H9 (cell line): ENCODE results near the gene SELENOH. TPM values are rescaled to one million over a fixed set of nuclear protein-coding genes. Genes with fewer than 3 reads are reported as not detected.

Source experiments
- DNase-seq: peaks from one replicate; pipeline ENCODE4 v3.0.0-alpha.2; 2017
- H2AFZ ChIP-seq: one replicate; pipeline ENCODE4 v1.6.1; 2013; ENCODE audit warnings: mild to moderate bottlenecking, low read length, control low read depth, moderate library complexity
- H2AK5ac ChIP-seq: 2 replicates; pipeline ENCODE4 v1.6.1; 2013; ENCODE audit warnings: low read length, control low read depth, mixed read lengths; ENCODE audit not compliant: insufficient read length
- H2BK120ac ChIP-seq: one replicate; pipeline ENCODE4 v1.6.1; 2013; ENCODE audit warnings: low read depth, mild to moderate bottlenecking, low read length, control low read depth, inconsistent platforms; ENCODE audit not compliant: poor library complexity, severe bottlenecking
- H2BK12ac ChIP-seq: 2 replicates; pipeline ENCODE4 v1.6.1; 2013; ENCODE audit warnings: low read length, control low read depth, mixed read lengths, low read depth; ENCODE audit not compliant: insufficient read length
- H2BK15ac ChIP-seq: 2 replicates; pipeline ENCODE4 v1.6.1; 2013; ENCODE audit warnings: low read depth, low read length, control low read depth
- H2BK20ac ChIP-seq: one replicate; pipeline ENCODE4 v1.6.1; 2013; ENCODE audit warnings: low read depth, mild to moderate bottlenecking, low read length, control low read depth, inconsistent platforms; ENCODE audit not compliant: poor library complexity, severe bottlenecking
- H2BK5ac ChIP-seq: 2 replicates; pipeline ENCODE4 v1.6.1; 2013; ENCODE audit warnings: low read length, control low read depth, mixed read lengths; ENCODE audit not compliant: insufficient read length
- H3K14ac ChIP-seq: 2 replicates; pipeline ENCODE4 v1.6.1; 2013; ENCODE audit warnings: low read length, control low read depth; ENCODE audit not compliant: insufficient read depth
- H3K18ac ChIP-seq: 2 replicates; pipeline ENCODE4 v1.6.1; 2013; ENCODE audit warnings: low read depth, mild to moderate bottlenecking, mixed read lengths, low read length, control low read depth; ENCODE audit not compliant: insufficient read length
- H3K23ac ChIP-seq: 2 replicates; pipeline ENCODE4 v1.6.1; 2013; ENCODE audit warnings: low read length, control low read depth, mixed read lengths, low read depth; ENCODE audit not compliant: insufficient read length
- H3K23me2 ChIP-seq: 2 replicates; pipeline ENCODE4 v1.6.1; 2013; ENCODE audit warnings: low read depth, mild to moderate bottlenecking, mixed read lengths, low read length, control low read depth; ENCODE audit not compliant: insufficient read length, poor library complexity, severe bottlenecking
- H3K27ac ChIP-seq: 2 replicates; pipeline ENCODE4 v1.5.1; 2013; ENCODE audit warnings: low read length, control low read depth, mixed read lengths, low read depth; ENCODE audit not compliant: insufficient read length
- H3K27me3 ChIP-seq: 2 replicates; pipeline ENCODE4 v1.6.1; 2013; ENCODE audit warnings: low read length, control low read depth, inconsistent platforms; ENCODE audit not compliant: insufficient read depth
- H3K4ac ChIP-seq: 2 replicates; pipeline ENCODE4 v1.6.1; 2013; ENCODE audit warnings: low read depth, mild to moderate bottlenecking, control low read depth, inconsistent platforms, low read length, moderate library complexity
- H3K4me1 ChIP-seq: 2 replicates; pipeline ENCODE4 v1.6.1; 2013; ENCODE audit warnings: low read length, control low read depth, inconsistent platforms; ENCODE audit not compliant: insufficient read depth
- H3K4me2 ChIP-seq: 2 replicates; pipeline ENCODE4 v1.6.1; 2013; ENCODE audit warnings: low read length, control low read depth, mixed read lengths; ENCODE audit not compliant: insufficient read length, insufficient read depth
- H3K56ac ChIP-seq: 2 replicates; pipeline ENCODE4 v1.6.1; 2013; ENCODE audit warnings: low read depth, mild to moderate bottlenecking, mixed read lengths, low read length, control low read depth; ENCODE audit not compliant: insufficient read length
- H3K79me1 ChIP-seq: 2 replicates; pipeline ENCODE4 v1.6.1; 2013; ENCODE audit warnings: low read depth, mild to moderate bottlenecking, moderate library complexity, low read length, control low read depth, inconsistent platforms; ENCODE audit not compliant: insufficient read depth, poor library complexity, severe bottlenecking
- H3K79me2 ChIP-seq: 2 replicates; pipeline ENCODE4 v1.6.1; 2013; ENCODE audit warnings: low read length, control low read depth, inconsistent platforms; ENCODE audit not compliant: insufficient read depth
- H3K9ac ChIP-seq: 2 replicates; pipeline ENCODE4 v1.6.1; 2013; ENCODE audit warnings: low read length, control low read depth, mixed read lengths; ENCODE audit not compliant: insufficient read length; ENCODE audit errors: extremely low read depth
- H3K9me3 ChIP-seq: one replicate; pipeline ENCODE4 v1.6.1; 2013; ENCODE audit warnings: low read depth, low read length, inconsistent platforms; ENCODE audit not compliant: control insufficient read depth
- H3T11ph ChIP-seq: one replicate; pipeline ENCODE4 v1.6.1; 2013; ENCODE audit warnings: mild to moderate bottlenecking, low read length, control low read depth, inconsistent platforms
- H4K20me1 ChIP-seq: one replicate; pipeline ENCODE4 v1.6.1; 2013; ENCODE audit not compliant: control insufficient read depth, insufficient read length, insufficient read depth
- H4K5ac ChIP-seq: 2 replicates; pipeline ENCODE4 v1.6.1; 2013; ENCODE audit warnings: low read depth, mild to moderate bottlenecking, mixed read lengths, low read length, control low read depth; ENCODE audit not compliant: insufficient read length
- H4K8ac ChIP-seq: replicated peaks from 2 replicates; pipeline ENCODE4 v1.6.1; 2013; ENCODE audit warnings: low read length, control low read depth, mixed read lengths, low read depth; ENCODE audit not compliant: insufficient read length
- H4K91ac ChIP-seq: 2 replicates; pipeline ENCODE4 v1.6.1; 2013; ENCODE audit warnings: low read depth, mild to moderate bottlenecking, moderate library complexity, mixed read lengths, low read length, control low read depth; ENCODE audit not compliant: insufficient read length
- H3K27ac Mint-ChIP-seq, 3 experiments: 2 replicates in 2 of 3; 3 replicates in 1 of 3; pipeline ENCODE4 v1.8.0; 2020 to 2021; ENCODE audit warnings: mixed read lengths in 3 of 3, mild to moderate bottlenecking in 1 of 3, moderate library complexity in 1 of 3
- H3K27me3 Mint-ChIP-seq: 2 replicates; pipeline ENCODE4 v1.8.0; 2021; ENCODE audit warnings: low read depth, mild to moderate bottlenecking, moderate library complexity, mixed read lengths
- H3K36me3 Mint-ChIP-seq, 3 experiments: 2 replicates in 2 of 3; 3 replicates in 1 of 3; pipeline ENCODE4 v1.8.0; 2020 to 2021; ENCODE audit warnings: low read depth in 3 of 3, mixed read lengths in 3 of 3; ENCODE audit not compliant: insufficient read depth in 1 of 3
- H3K4me1 Mint-ChIP-seq, 2 experiments: 2 replicates each; pipeline ENCODE4 v1.8.0; 2020; ENCODE audit warnings: mixed read lengths in 2 of 2
- H3K4me3 Mint-ChIP-seq, 2 experiments: 2 replicates in 1 of 2; 3 replicates in 1 of 2; pipeline ENCODE4 v1.8.0; 2020 to 2021; ENCODE audit warnings: mild to moderate bottlenecking in 2 of 2, mixed read lengths in 2 of 2, moderate library complexity in 1 of 2
- H3K9me3 Mint-ChIP-seq, 2 experiments: 2 replicates in 1 of 2; 3 replicates in 1 of 2; pipeline ENCODE4 v1.8.0; 2020; ENCODE audit warnings: mild to moderate bottlenecking in 2 of 2, mixed read lengths in 2 of 2, moderate library complexity in 1 of 2
- WGBS: extraction: QIAGEN DNeasy Blood & Tissue Kit; methylation state at CpG from one replicate; pipeline ENCODE4 v1.1.7; 2013; ENCODE audit warnings: missing lambda C conversion rate, low lambda C conversion rate, mixed read lengths; ENCODE audit not compliant: insufficient read length; ENCODE audit errors: extremely low coverage; 5-methylcytosine and 5-hydroxymethylcytosine counted together
- total RNA-seq: library from RNA; stranded (reverse); gene quantifications from 2 replicates; pipeline ENCODE4 v1.2.1, GENCODE V29; 2021
- TF ChIP-seq, protein P1 (sequence below): fragments of 200-600 bp; sonication (generic); conservative IDR thresholded peaks from 3 replicates; pipeline ENCODE4 v1.8.0; 2021; ENCODE audit warnings: antibody characterized with exemption, mild to moderate bottlenecking

SELENOH gene
- total RNA-seq, 1 experiment from 2014 or later = 251 TPM

DNA sequence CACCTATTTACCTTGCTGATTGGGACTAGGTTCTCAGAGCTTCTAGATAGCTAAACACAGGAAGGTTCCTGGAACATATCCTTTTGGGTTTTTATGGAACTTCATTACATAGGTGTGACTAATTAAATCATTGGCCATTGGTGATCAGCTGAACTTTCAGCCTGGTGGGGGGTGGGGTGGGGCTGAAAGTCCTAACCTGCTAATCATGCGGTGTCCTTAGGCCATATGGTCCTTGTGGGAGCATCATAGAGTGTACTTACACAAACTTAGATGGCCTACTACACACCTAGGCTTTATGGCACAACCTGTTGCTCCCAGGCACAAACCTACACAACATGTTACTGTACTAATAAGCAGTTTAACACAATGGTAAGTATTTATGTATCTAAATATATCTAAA is 8.6 kb upstream of the SELENOH start:
- peaks cover 9 to 17% (median 15%) of the 10 kb centered on the region in 3 experiments; a peak in 6 of 7 replicates for H3K36me3 Mint-ChIP-seq

More for the DNA sequence above, 8.6 kb upstream of the SELENOH start:
- Histone ChIP-seq H4K8ac (no peak overlapping the region), H4K5ac (no peak overlapping the region), H2BK120ac (no peak overlapping the region), H2AK5ac (no peak overlapping the region), H3K79me2 (peaks cover 2% of the 10 kb centered on the region; the same call in 1 of the 2 replicates), H3K56ac (no peak overlapping the region), H2BK5ac (no peak overlapping the region), H2BK20ac (no peak overlapping the region), H3K4me2 (no peak overlapping the region), H3K27me3 (no peaks in the 10 kb centered on the region), H3K27ac (no peak overlapping the region), H2BK12ac (no peak overlapping the region), H4K20me1 (no peaks in the 10 kb centered on the region), H4K91ac (no peak overlapping the region), H3K4ac (no peak overlapping the region), H3K18ac (no peak overlapping the region), H2AFZ (no peak overlapping the region), H3K23me2 (no peaks in the 10 kb centered on the region), H3T11ph (no peak overlapping the region), H3K79me1 (peaks cover 3% of the 10 kb centered on the region), H3K4me1 (no peaks in the 10 kb centered on the region; the same call in 1 of the 2 replicates), H2BK15ac (no peak overlapping the region), H3K14ac (no peak overlapping the region), H3K23ac (no peak overlapping the region), H3K9me3 (no peaks in the 10 kb centered on the region), H3K9ac (no peak overlapping the region)
- WGBS = no CpG with 5 or more reads among the region's 1 CpG
- no peaks in the 10 kb centered on the region for H3K9me3 Mint-ChIP-seq
- TF ChIP-seq, protein P1, sequence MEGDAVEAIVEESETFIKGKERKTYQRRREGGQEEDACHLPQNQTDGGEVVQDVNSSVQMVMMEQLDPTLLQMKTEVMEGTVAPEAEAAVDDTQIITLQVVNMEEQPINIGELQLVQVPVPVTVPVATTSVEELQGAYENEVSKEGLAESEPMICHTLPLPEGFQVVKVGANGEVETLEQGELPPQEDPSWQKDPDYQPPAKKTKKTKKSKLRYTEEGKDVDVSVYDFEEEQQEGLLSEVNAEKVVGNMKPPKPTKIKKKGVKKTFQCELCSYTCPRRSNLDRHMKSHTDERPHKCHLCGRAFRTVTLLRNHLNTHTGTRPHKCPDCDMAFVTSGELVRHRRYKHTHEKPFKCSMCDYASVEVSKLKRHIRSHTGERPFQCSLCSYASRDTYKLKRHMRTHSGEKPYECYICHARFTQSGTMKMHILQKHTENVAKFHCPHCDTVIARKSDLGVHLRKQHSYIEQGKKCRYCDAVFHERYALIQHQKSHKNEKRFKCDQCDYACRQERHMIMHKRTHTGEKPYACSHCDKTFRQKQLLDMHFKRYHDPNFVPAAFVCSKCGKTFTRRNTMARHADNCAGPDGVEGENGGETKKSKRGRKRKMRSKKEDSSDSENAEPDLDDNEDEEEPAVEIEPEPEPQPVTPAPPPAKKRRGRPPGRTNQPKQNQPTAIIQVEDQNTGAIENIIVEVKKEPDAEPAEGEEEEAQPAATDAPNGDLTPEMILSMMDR = no peak
- no peaks in the 10 kb centered on the region for H3K27me3 Mint-ChIP-seq
- H3K4me1 Mint-ChIP-seq = peaks cover 28% of the 10 kb centered on the region in 2 experiments
- DNase-seq = no peak
- no peak overlapping the region for H3K4me3 Mint-ChIP-seq
- H3K27ac Mint-ChIP-seq = no peak overlapping the region
